GM23248 (cell line): ENCODE data around the gene TTC3. TPM values are rescaled to one million over a fixed set of nuclear protein-coding genes. Genes with fewer than 3 reads are reported as not detected.
A peak's percentile ranks its signal among the peaks of the same experiment; 100 is the strongest.
"Not testable (repeated sequence)": the region's sequence is repeated elsewhere in the genome, so short reads cannot be mapped to it uniquely, and the experiment has no call there.

Experiments used
- DNase-seq: peaks from one replicate; pipeline ENCODE4 v3.0.0-alpha.2; 2015
- H2AFZ ChIP-seq: fragments of 200-600 bp; sonication (generic); 2 replicates; pipeline ENCODE4 v1.6.1; 2016; ENCODE audit warnings: antibody characterized with exemption
- H3F3A ChIP-seq: fragments of 200-600 bp; sonication (generic); 2 replicates; pipeline ENCODE4 v1.6.1; 2016; ENCODE audit warnings: mild to moderate bottlenecking, antibody characterized with exemption, mixed run types; ENCODE audit not compliant: insufficient read depth
- H3K27ac ChIP-seq: fragments of 200-600 bp; sonication (generic); 2 replicates; pipeline ENCODE4 v1.5.1; 2016; ENCODE audit warnings: mild to moderate bottlenecking
- H3K27me3 ChIP-seq: fragments of 200-600 bp; sonication (generic); replicated peaks from 2 replicates; pipeline ENCODE4 v1.6.1; 2016; ENCODE audit warnings: mild to moderate bottlenecking; ENCODE audit not compliant: insufficient read depth
- H3K36me3 ChIP-seq: fragments of 200-600 bp; sonication (generic); 2 replicates; pipeline ENCODE4 v1.6.1; 2016; ENCODE audit warnings: low read depth, mild to moderate bottlenecking
- H3K4me1 ChIP-seq: fragments of 200-600 bp; sonication (generic); 2 replicates; pipeline ENCODE4 v1.6.1; 2016; ENCODE audit warnings: mild to moderate bottlenecking; ENCODE audit not compliant: insufficient read depth
- H3K4me2 ChIP-seq: fragments of 200-600 bp; sonication (generic); one replicate; pipeline ENCODE4 v1.6.1; 2016; ENCODE audit warnings: mild to moderate bottlenecking; ENCODE audit not compliant: unreplicated experiment
- H3K4me3 ChIP-seq: fragments of 200-600 bp; sonication (generic); 2 replicates; pipeline ENCODE4 v1.5.1; 2016; ENCODE audit warnings: mild to moderate bottlenecking
- H3K79me2 ChIP-seq: fragments of 200-600 bp; sonication (generic); 2 replicates; pipeline ENCODE4 v1.6.1; 2016; ENCODE audit warnings: mild to moderate bottlenecking; ENCODE audit not compliant: insufficient read depth
- H3K9ac ChIP-seq: fragments of 200-600 bp; sonication (generic); 2 replicates; pipeline ENCODE4 v1.6.1; 2016; ENCODE audit warnings: mild to moderate bottlenecking
- H3K9me2 ChIP-seq: fragments of 200-600 bp; sonication (generic); 2 replicates; pipeline ENCODE4 v1.6.1; 2016; ENCODE audit warnings: mixed run types, mild to moderate bottlenecking, moderate library complexity; ENCODE audit not compliant: insufficient read depth
- H3K9me3 ChIP-seq: fragments of 200-600 bp; sonication (generic); one replicate; pipeline ENCODE4 v1.6.1; 2017; ENCODE audit warnings: low read depth
- H4K20me1 ChIP-seq: fragments of 200-600 bp; sonication (generic); 2 replicates; pipeline ENCODE4 v1.6.0; 2016; ENCODE audit not compliant: insufficient read depth
- EZH2 ChIP-seq: fragments of 200-600 bp; sonication (generic); IDR thresholded peaks from 2 replicates; pipeline ENCODE4 v1.6.1; 2018; ENCODE audit warnings: antibody characterized with exemption, mild to moderate bottlenecking; ENCODE audit not compliant: insufficient read depth, poor library complexity, severe bottlenecking
- EZH2phosphoT487 ChIP-seq: fragments of 200-600 bp; sonication (generic); IDR thresholded peaks from 2 replicates; pipeline ENCODE4 v1.6.1; 2018; ENCODE audit warnings: antibody characterized with exemption, moderate library complexity, mild to moderate bottlenecking, low read depth; ENCODE audit not compliant: insufficient read depth
- WGBS, 2 experiments: methylation state at CpG; one replicate each; pipeline ENCODE4 v1.1.6; 2015 to 2017; ENCODE audit warnings: low lambda C conversion rate in 2 of 2, low coverage in 1 of 2; ENCODE audit errors: missing lambda C conversion rate in 2 of 2; 5-methylcytosine and 5-hydroxymethylcytosine counted together
- in situ Hi-C: fragments of 300-500 bp; cut with MboI; formaldehyde crosslinking; loops from 2 replicates; pipeline ENCODE4 v1.15.0; 2020
- polyA plus RNA-seq: library from polyadenylated mRNA; unstranded; fragments of >200 nt; fragmentation: Nextera tagmentation; extraction: Ambion mirVana; gene quantifications from 2 replicates; pipeline ENCODE4 v1.2.1, GENCODE V29; 2016
- total RNA-seq: library from RNA; depleted of rRNA; stranded (reverse); fragments of >200 nt; shearing (Covaris generic); gene quantifications from 2 replicates; pipeline ENCODE4 v1.2.3, GENCODE V29; 2014

The TTC3 gene
- total and polyA plus RNA-seq, 2 experiments from 2014 or later = 204 to 216 TPM

- no peak overlapping the region for H3K27ac ChIP-seq
- no peaks in the 10 kb centered on the region for H4K20me1 ChIP-seq
- peaks cover 11% of the 10 kb centered on the region for H3K79me2 ChIP-seq
- no peaks in the 10 kb centered on the region for H3K27me3 ChIP-seq
- no peaks in the 10 kb centered on the region for H3K9me3 ChIP-seq
- no peak overlapping the region for H3K4me2 ChIP-seq
- H3K4me3 ChIP-seq = no peak overlapping the region
- H3K4me1 ChIP-seq = no peaks in the 10 kb centered on the region
- no peaks in the 10 kb centered on the region for H3K9me2 ChIP-seq
- H3K36me3 ChIP-seq = peaks cover 71% of the 10 kb centered on the region
- WGBS, 2 experiments = 92 to 95% methylated on average over 2 of the region's 2 CpGs
- in situ Hi-C loops = no loop called here
- TF ChIP-seq EZH2 (no peak), EZH2phosphoT487 (no peak)
- H2AFZ ChIP-seq = no peak overlapping the region
- H3F3A ChIP-seq = no peaks in the 10 kb centered on the region
- H3K9ac ChIP-seq = no peak overlapping the region
- no peak for DNase-seq
These were observed 57.9 kb downstream of the TTC3 start for GRCh38 chr21:37130971-37131370.

GRCh38 chr21:37136261-37136660 is 63.2 kb downstream of the TTC3 start:
- no peak for DNase-seq
- no peak overlapping the region for H2AFZ ChIP-seq
- no peak overlapping the region for H3K4me2 ChIP-seq
- H3K9me2 ChIP-seq = no peaks in the 10 kb centered on the region
- H3K9me3 ChIP-seq = no peaks in the 10 kb centered on the region
- in situ Hi-C loops = no loop called here
- no peak overlapping the region for H3K27ac ChIP-seq
- H3K9ac ChIP-seq = no peak overlapping the region
- no peak overlapping the region for H3K4me3 ChIP-seq
- 75 to 79% methylated on average over 2 of the region's 2 CpGs for WGBS, 2 experiments
- no peaks in the 10 kb centered on the region for H4K20me1 ChIP-seq
- H3K27me3 ChIP-seq = no peaks in the 10 kb centered on the region
- no peaks in the 10 kb centered on the region for H3K79me2 ChIP-seq
- peaks cover 6% of the 10 kb centered on the region for H3K4me1 ChIP-seq
- peaks cover 11% of the 10 kb centered on the region for H3F3A ChIP-seq
- peaks cover 85% of the 10 kb centered on the region for H3K36me3 ChIP-seq
- TF ChIP-seq EZH2phosphoT487 (no peak), EZH2 (no peak)

- H3K79me2 ChIP-seq = no peaks in the 10 kb centered on the region
- in situ Hi-C loops = no loop called here
- TF ChIP-seq EZH2phosphoT487 (no peak), EZH2 (no peak)
These were observed 63.7 kb downstream of the TTC3 start for GRCh38 chr21:37136744-37137143.

DNA sequence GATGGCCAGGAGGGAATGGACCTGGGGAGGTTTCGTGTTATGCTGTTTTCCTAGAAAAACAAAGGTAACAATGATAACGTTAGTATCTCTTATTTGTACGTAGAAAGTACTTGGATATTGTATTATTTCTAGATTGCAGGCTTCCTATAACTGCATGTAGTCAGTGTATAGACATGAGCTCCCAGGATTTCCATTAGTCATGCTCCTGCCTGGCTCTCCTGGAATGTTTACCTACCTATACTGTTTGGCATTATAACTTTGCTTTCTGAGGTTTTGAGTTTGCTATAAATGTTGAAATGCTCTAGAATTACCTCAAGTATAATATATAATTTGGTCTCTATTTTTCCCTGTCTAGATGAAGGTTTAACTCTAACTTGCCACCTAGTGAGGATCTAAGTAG is 66.1 kb downstream of the TTC3 start:
- Histone ChIP-seq H4K20me1 (no peaks in the 10 kb centered on the region), H3K4me3 (no peak overlapping the region), H3K9ac (no peak overlapping the region), H3K4me1 (peaks cover 6% of the 10 kb centered on the region), H3K9me3 (no peaks in the 10 kb centered on the region), H3K36me3 (peaks cover 70% of the 10 kb centered on the region), H3K27me3 (no peaks in the 10 kb centered on the region), H3K27ac (no peak overlapping the region), H3K79me2 (no peaks in the 10 kb centered on the region), H3K9me2 (no peaks in the 10 kb centered on the region), H2AFZ (no peak overlapping the region), H3F3A (peaks cover 11% of the 10 kb centered on the region), H3K4me2 (no peak overlapping the region)
- in situ Hi-C loops = no loop called here
- no peak for TF ChIP-seq EZH2
- no peak for TF ChIP-seq EZH2phosphoT487
- 95 to 98% methylated on average over 3 of the region's 3 CpGs for WGBS, 2 experiments
- no peak for DNase-seq

More at GRCh38 chr21:37136744-37137143, 63.7 kb downstream of the TTC3 start:
- Histone ChIP-seq H4K20me1 (no peaks in the 10 kb centered on the region), H3F3A (peaks cover 11% of the 10 kb centered on the region), H3K27ac (no peak overlapping the region), H3K36me3 (peaks cover 89% of the 10 kb centered on the region), H3K9me3 (no peaks in the 10 kb centered on the region), H2AFZ (no peak overlapping the region), H3K27me3 (no peaks in the 10 kb centered on the region), H3K4me2 (no peak overlapping the region), H3K9ac (no peak overlapping the region), H3K4me1 (peaks cover 6% of the 10 kb centered on the region), H3K9me2 (no peaks in the 10 kb centered on the region), H3K4me3 (no peak overlapping the region)
- no peak for DNase-seq

DNA sequence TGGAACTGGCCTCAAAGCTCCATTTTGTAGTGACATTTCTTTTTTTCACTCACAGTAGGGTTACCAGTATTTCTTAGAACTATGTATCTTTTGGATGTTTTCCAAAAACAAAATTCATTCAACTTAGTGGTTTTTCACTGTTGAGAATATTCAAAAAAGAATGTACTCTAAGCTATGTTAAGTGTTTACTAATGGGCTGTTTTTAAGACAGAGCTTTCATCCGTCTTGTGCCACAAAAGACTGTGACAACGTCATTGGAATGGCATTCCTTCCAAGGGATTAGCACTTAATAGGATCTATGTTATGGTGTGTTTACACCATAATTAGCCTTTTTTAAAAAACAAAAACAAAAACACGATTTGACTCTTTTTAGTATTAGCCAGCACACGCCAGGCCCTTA is 66.8 kb downstream of the TTC3 start:
- TF ChIP-seq EZH2 (no peak), EZH2phosphoT487 (no peak)
- peaks cover 70% of the 10 kb centered on the region for H3K36me3 ChIP-seq
- no peaks in the 10 kb centered on the region for H3K79me2 ChIP-seq
- H3K4me1 ChIP-seq = peaks cover 6% of the 10 kb centered on the region
- H3K9me2 ChIP-seq = no peaks in the 10 kb centered on the region
- H3K9ac ChIP-seq = no peak overlapping the region
- no peak overlapping the region for H3K4me3 ChIP-seq
- peak; percentile 36 for DNase-seq
- H3F3A ChIP-seq = peaks cover 18% of the 10 kb centered on the region
- in situ Hi-C loops = no loop called here
- no peaks in the 10 kb centered on the region for H3K9me3 ChIP-seq
- H3K27ac ChIP-seq = no peak overlapping the region; the same call in 1 of the 2 replicates
- H3K27me3 ChIP-seq = no peaks in the 10 kb centered on the region
- H4K20me1 ChIP-seq = no peaks in the 10 kb centered on the region
- no peak overlapping the region for H2AFZ ChIP-seq
- peak overlapping the region; percentile 28 for H3K4me2 ChIP-seq
- 62 to 66% methylated on average over 4 of the region's 4 CpGs for WGBS, 2 experiments

DNA sequence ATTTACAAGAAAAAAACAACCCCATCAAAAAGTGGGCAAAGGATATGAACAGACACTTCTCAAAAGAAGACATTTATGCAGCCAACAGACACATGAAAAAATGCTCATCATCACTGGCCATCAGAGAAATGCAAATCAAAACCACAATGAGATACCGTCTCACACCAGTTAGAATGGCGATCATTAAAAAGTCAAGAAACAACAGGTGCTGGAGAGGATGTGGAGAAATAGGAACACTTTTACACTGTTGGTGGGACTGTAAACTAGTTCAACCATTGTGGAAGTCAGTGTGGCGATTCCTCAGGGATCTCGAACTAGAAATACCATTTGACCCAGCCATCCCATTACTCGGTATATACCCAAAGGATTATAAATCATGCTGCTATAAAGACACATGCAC is 70.3 kb downstream of the TTC3 start:
- H3K4me2 ChIP-seq, H4K20me1 ChIP-seq, H2AFZ ChIP-seq, H3K9me3 ChIP-seq, H3K9me2 ChIP-seq, in situ Hi-C loops, H3K27ac ChIP-seq, DNase-seq, H3K4me3 ChIP-seq, H3K27me3 ChIP-seq, H3K9ac ChIP-seq, H3K79me2 ChIP-seq, H3K4me1 ChIP-seq: not testable (repeated sequence)
- Histone ChIP-seq H3K36me3 (peaks cover 68% of the 10 kb centered on the region), H3F3A (peaks cover 39% of the 10 kb centered on the region)
- 89 to 100% methylated on average over 2 of the region's 5 CpGs for WGBS, 2 experiments
